ENCODE results near the gene CARNS1. TPM values are rescaled to one million over a fixed set of nuclear protein-coding genes. Genes with fewer than 3 reads are reported as not detected.

CARNS1 gene
- total RNA-seq, 1 experiment from 2014 or later = 1.1 TPM

DNA sequence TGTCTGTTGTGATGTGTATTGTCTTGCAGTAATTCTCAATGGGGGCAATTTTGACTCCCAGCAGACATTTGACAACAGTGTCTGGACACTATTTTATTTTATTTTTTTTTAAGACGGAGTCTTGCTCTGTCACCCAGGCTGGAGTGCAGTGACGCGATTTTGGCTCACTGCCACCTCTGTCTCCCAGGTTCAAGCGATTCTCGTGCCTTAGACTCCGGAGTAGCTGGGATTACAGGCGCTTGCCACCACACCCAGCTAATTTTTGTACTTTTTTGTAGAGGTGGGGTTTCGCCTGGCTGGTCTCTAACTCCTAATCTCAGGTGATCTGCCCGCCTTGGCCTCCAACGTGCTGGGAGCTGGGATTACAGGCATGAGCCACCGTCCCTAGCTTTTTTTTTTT lies 14.2 kb downstream of the CARNS1 start:
- Histone ChIP-seq H4K91ac (ENCODE audit: insufficient read length, low read depth, low read length) (no peak overlapping the region), H3K23me2 (ENCODE audit: insufficient read length, low read depth, low read length, poor library complexity, severe bottlenecking) (peaks cover 4% of the 10 kb centered on the region), H2AFZ (ENCODE audit: low read length) (no peak overlapping the region), H3K27ac (ENCODE audit: insufficient read length, low read depth, low read length) (no peak overlapping the region), H3K4me2 (ENCODE audit: insufficient read depth, insufficient read length, low read length) (no peak overlapping the region), H4K8ac (replicated peaks; ENCODE audit: insufficient read length, low read depth, low read length) (no peak overlapping the region), H3K9me3 (ENCODE audit: control insufficient read depth, low read depth, low read length) (no peaks in the 10 kb centered on the region), H3K27me3 (ENCODE audit: insufficient read depth, low read length) (no peaks in the 10 kb centered on the region), H3K4me1 (ENCODE audit: insufficient read depth, low read length) (no peaks in the 10 kb centered on the region), H3K9ac (ENCODE audit: extremely low read depth, insufficient read length, low read length) (no peak overlapping the region), H3K56ac (ENCODE audit: insufficient read length, low read depth, low read length) (no peak overlapping the region), H3K23ac (ENCODE audit: insufficient read length, low read depth, low read length) (no peak overlapping the region), H2BK12ac (ENCODE audit: insufficient read length, low read depth, low read length) (no peak overlapping the region), H3K14ac (ENCODE audit: insufficient read depth, low read length) (no peak overlapping the region), H4K20me1 (ENCODE audit: control insufficient read depth, insufficient read depth, insufficient read length) (no peaks in the 10 kb centered on the region), H2BK20ac (ENCODE audit: low read depth, low read length, poor library complexity, severe bottlenecking) (no peak overlapping the region), H3K79me1 (ENCODE audit: insufficient read depth, low read depth, low read length, poor library complexity, severe bottlenecking) (no peaks in the 10 kb centered on the region), H3K79me2 (ENCODE audit: insufficient read depth, low read length) (no peaks in the 10 kb centered on the region; the same call in 1 of the 2 replicates), H2BK5ac (ENCODE audit: insufficient read length, low read length) (no peak overlapping the region), H3K18ac (ENCODE audit: insufficient read length, low read depth, low read length) (no peak overlapping the region), H2BK120ac (ENCODE audit: low read depth, low read length, poor library complexity, severe bottlenecking) (no peak overlapping the region), H3T11ph (ENCODE audit: low read length) (no peak overlapping the region), H4K5ac (ENCODE audit: insufficient read length, low read depth, low read length) (no peak overlapping the region), H3K4ac (ENCODE audit: low read depth, low read length) (no peak overlapping the region), H2BK15ac (ENCODE audit: low read depth, low read length) (no peak overlapping the region), H2AK5ac (ENCODE audit: insufficient read length, low read length) (no peak overlapping the region)
- H3K36me3 Mint-ChIP-seq (ENCODE audit: insufficient read depth in 1 of 3, low read depth in 3 of 3) = peaks cover 9 to 32% (median 23%) of the 10 kb centered on the region in 3 experiments; a peak in 6 of 7 replicates
- no CpG with 5 or more reads among the region's 11 CpGs for WGBS (ENCODE audit: extremely low coverage, insufficient read length, low lambda C conversion rate)
- no peaks in the 10 kb centered on the region; the same call in 1 of the 2 replicates for H3K27me3 Mint-ChIP-seq (ENCODE audit: low read depth)
- H3K4me3 Mint-ChIP-seq = peak overlapping the region; percentile 87 to 92
- TF ChIP-seq, protein P1, sequence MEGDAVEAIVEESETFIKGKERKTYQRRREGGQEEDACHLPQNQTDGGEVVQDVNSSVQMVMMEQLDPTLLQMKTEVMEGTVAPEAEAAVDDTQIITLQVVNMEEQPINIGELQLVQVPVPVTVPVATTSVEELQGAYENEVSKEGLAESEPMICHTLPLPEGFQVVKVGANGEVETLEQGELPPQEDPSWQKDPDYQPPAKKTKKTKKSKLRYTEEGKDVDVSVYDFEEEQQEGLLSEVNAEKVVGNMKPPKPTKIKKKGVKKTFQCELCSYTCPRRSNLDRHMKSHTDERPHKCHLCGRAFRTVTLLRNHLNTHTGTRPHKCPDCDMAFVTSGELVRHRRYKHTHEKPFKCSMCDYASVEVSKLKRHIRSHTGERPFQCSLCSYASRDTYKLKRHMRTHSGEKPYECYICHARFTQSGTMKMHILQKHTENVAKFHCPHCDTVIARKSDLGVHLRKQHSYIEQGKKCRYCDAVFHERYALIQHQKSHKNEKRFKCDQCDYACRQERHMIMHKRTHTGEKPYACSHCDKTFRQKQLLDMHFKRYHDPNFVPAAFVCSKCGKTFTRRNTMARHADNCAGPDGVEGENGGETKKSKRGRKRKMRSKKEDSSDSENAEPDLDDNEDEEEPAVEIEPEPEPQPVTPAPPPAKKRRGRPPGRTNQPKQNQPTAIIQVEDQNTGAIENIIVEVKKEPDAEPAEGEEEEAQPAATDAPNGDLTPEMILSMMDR (conservative IDR thresholded peaks at IDR 0.05) = no peak
- peaks cover 5 to 9% of the 10 kb centered on the region in 2 experiments for H3K4me1 Mint-ChIP-seq
- H3K27ac Mint-ChIP-seq = no peak overlapping the region
- no peak for DNase-seq
- H3K9me3 Mint-ChIP-seq = no peaks in the 10 kb centered on the region
